ENCODE data around the gene ARIH2. TPM values are rescaled to one million over a fixed set of nuclear protein-coding genes. Genes with fewer than 3 reads are reported as not detected.
A peak's percentile ranks its signal among the peaks of the same experiment; 100 is the strongest.
"Not testable (repeated sequence)": the region's sequence is repeated elsewhere in the genome, so short reads cannot be mapped to it uniquely, and the experiment has no call there.

The ARIH2 gene
- 71.3 and 76.1 TPM in 2 replicates for total RNA-seq (2014; rRNA removed; shearing (Covaris generic))

- peak; percentile 83 for DNase-seq (ENCODE audit: low spot score)
These were observed at the start of gene ARIH2 for GRCh38 chr3:48918388-48919214. Gene ARIH2, plus strand, starts transcription at chr3:48918842. Its CDS starts 8,717 bp downstream, at chr3:48927559.

- peak; percentile 25 for DNase-seq (ENCODE audit: low spot score)
These were observed 41.0 kb upstream of the ARIH2 start for GRCh38 chr3:48877671-48878070.

- DNase-seq (ENCODE audit: low spot score), result no peak
These were observed 39.2 kb upstream of the ARIH2 start for GRCh38 chr3:48879307-48879993.

- no peak for DNase-seq (ENCODE audit: low spot score)
These were observed 38.7 kb upstream of the ARIH2 start for GRCh38 chr3:48879994-48880377.

GRCh38 chr3:48881006-48881405 is 37.6 kb upstream of the ARIH2 start:
- no peak for DNase-seq (ENCODE audit: low spot score)

GRCh38 chr3:48881652-48882114 is 37.0 kb upstream of the ARIH2 start:
- DNase-seq (ENCODE audit: low spot score), result no peak

GRCh38 chr3:48885753-48886152 is 32.9 kb upstream of the ARIH2 start:
- no peak for DNase-seq (ENCODE audit: low spot score)

GRCh38 chr3:48891606-48892005 is 27.0 kb upstream of the ARIH2 start:
- DNase-seq (ENCODE audit: low spot score), result peak; percentile 26

- no peak for DNase-seq (ENCODE audit: low spot score)
These were observed 24.1 kb upstream of the ARIH2 start for GRCh38 chr3:48894516-48894915.

GRCh38 chr3:48896936-48897335 is 21.7 kb upstream of the ARIH2 start:
- no peak for DNase-seq (ENCODE audit: low spot score)

- no peak for DNase-seq (ENCODE audit: low spot score)
These were observed 20.9 kb upstream of the ARIH2 start for GRCh38 chr3:48897460-48898376.

- peak; percentile 85 for DNase-seq (ENCODE audit: low spot score)
These were observed 20.0 kb upstream of the ARIH2 start, which contains the start of gene SLC25A20 for GRCh38 chr3:48898383-48899234. Gene SLC25A20, minus strand, starts transcription at chr3:48898882. Its CDS starts 88 bp downstream, at chr3:48898794.

- DNase-seq (ENCODE audit: low spot score), result no peak
These were observed 19.4 kb upstream of the ARIH2 start for GRCh38 chr3:48899273-48899672.

GRCh38 chr3:48907026-48907425 is 11.6 kb upstream of the ARIH2 start:
- DNase-seq (ENCODE audit: low spot score), result not testable (repeated sequence)

GRCh38 chr3:48915296-48915695 is 3.3 kb upstream of the ARIH2 start:
- no peak for DNase-seq (ENCODE audit: low spot score)

GRCh38 chr3:48919215-48920138 is 835 bp downstream of the ARIH2 start:
- DNase-seq (ENCODE audit: low spot score), result peak; percentile 57

- no peak for DNase-seq (ENCODE audit: low spot score)
These were observed 8.1 kb downstream of the ARIH2 start for GRCh38 chr3:48926425-48927392.

GRCh38 chr3:48927928-48928327 is 9.3 kb downstream of the ARIH2 start:
- no peak for DNase-seq (ENCODE audit: low spot score)
